Adipocyte (in vitro differentiated cells): ENCODE results near the gene PRSS50.

Experiments used
- DNase-seq: peaks from one replicate; pipeline ENCODE4 v3.0.0-alpha.2; 2015; ENCODE audit warnings: low read depth
- H3K27me3 ChIP-seq: replicated peaks from 2 replicates; pipeline ENCODE4 v1.7.0; 2013; ENCODE audit warnings: mild to moderate bottlenecking, low read length, moderate library complexity; ENCODE audit not compliant: control insufficient read depth, insufficient read depth
- H3K36me3 ChIP-seq: 2 replicates; pipeline ENCODE4 v1.7.0; 2013; ENCODE audit warnings: low read length, mild to moderate bottlenecking, moderate library complexity; ENCODE audit not compliant: control insufficient read depth, insufficient read depth, severe bottlenecking
- H3K4me1 ChIP-seq: 2 replicates; pipeline ENCODE4 v1.7.0; 2013; ENCODE audit warnings: mild to moderate bottlenecking, low read length, moderate library complexity; ENCODE audit not compliant: control insufficient read depth, insufficient read depth
- H3K4me3 ChIP-seq: 2 replicates; pipeline ENCODE4 v1.7.0; 2013; ENCODE audit warnings: mild to moderate bottlenecking, low read length, moderate library complexity
- H3K9ac ChIP-seq: 2 replicates; pipeline ENCODE4 v1.7.0; 2013; ENCODE audit warnings: mild to moderate bottlenecking, low read length, moderate library complexity
- H3K9me3 ChIP-seq: 2 replicates; pipeline ENCODE4 v1.7.0; 2013; ENCODE audit warnings: mild to moderate bottlenecking, low read length, moderate library complexity; ENCODE audit not compliant: control insufficient read depth

PRSS50 gene

GRCh38 chr3:46664971-46665762 is 52.5 kb downstream of the PRSS50 start:
- no peak for DNase-seq
- peaks cover 34% of the 10 kb centered on the region for H3K4me1 ChIP-seq
- peaks cover 14% of the 10 kb centered on the region for H3K27me3 ChIP-seq
- H3K36me3 ChIP-seq, result no peaks in the 10 kb centered on the region
- H3K9ac ChIP-seq, result no peak overlapping the region
- H3K4me3 ChIP-seq, result no peak overlapping the region
- no peaks in the 10 kb centered on the region for H3K9me3 ChIP-seq

- peaks cover 15% of the 10 kb centered on the region for H3K27me3 ChIP-seq
- H3K4me3 ChIP-seq, result no peak overlapping the region
- H3K4me1 ChIP-seq, result peaks cover 40% of the 10 kb centered on the region
- H3K9ac ChIP-seq, result no peak overlapping the region
- no peak for DNase-seq
- no peaks in the 10 kb centered on the region for H3K36me3 ChIP-seq
- no peaks in the 10 kb centered on the region for H3K9me3 ChIP-seq
These were observed 53.3 kb downstream of the PRSS50 start for GRCh38 chr3:46664188-46664970.

- Histone ChIP-seq H3K4me1 (peaks cover 42% of the 10 kb centered on the region), H3K9me3 (no peaks in the 10 kb centered on the region), H3K36me3 (no peaks in the 10 kb centered on the region), H3K4me3 (no peak overlapping the region), H3K27me3 (peaks cover 15% of the 10 kb centered on the region), H3K9ac (no peak overlapping the region)
- DNase-seq, result no peak
These were observed 54.0 kb downstream of the PRSS50 start for GRCh38 chr3:46663591-46664135.

- peaks cover 42% of the 10 kb centered on the region for H3K4me1 ChIP-seq
- H3K4me3 ChIP-seq, result no peak overlapping the region
- peak overlapping the region; percentile 8 for H3K9ac ChIP-seq
- H3K9me3 ChIP-seq, result no peaks in the 10 kb centered on the region
- H3K36me3 ChIP-seq, result no peaks in the 10 kb centered on the region
- peak; percentile 63 for DNase-seq
- peaks cover 15% of the 10 kb centered on the region for H3K27me3 ChIP-seq
These were observed 54.7 kb downstream of the PRSS50 start for GRCh38 chr3:46662771-46663551.
